HG03469 (cell line): ENCODE data around the gene ARID5A.
A peak's percentile ranks its signal among the peaks of the same experiment; 100 is the strongest.

Experiments
- ATAC-seq: cut with Tn5 transposase; IDR thresholded peaks from one replicate; pipeline ENCODE4 v1.9.1; 2021; ENCODE audit warnings: mild to moderate bottlenecking, moderate library complexity, moderate number of reproducible peaks; ENCODE audit not compliant: unreplicated experiment

ARID5A gene

DNA sequence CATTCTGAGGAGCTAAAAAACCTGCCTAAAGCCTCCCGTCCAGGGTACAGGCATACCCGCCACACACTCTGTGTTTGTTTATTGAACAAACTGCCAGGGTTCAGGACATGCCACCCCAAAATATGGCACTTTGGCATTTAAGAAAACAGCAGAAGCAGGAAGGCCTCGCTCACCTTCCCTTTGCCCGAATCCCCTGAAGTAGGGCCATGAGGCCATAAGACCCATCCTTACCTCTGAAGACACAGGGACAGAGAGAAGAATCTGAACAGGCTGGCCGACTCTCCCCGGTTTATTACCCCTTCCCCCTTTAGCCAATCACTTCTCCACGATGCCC lies 29.7 kb upstream of the ARID5A start:
- no peak for ATAC-seq

DNA sequence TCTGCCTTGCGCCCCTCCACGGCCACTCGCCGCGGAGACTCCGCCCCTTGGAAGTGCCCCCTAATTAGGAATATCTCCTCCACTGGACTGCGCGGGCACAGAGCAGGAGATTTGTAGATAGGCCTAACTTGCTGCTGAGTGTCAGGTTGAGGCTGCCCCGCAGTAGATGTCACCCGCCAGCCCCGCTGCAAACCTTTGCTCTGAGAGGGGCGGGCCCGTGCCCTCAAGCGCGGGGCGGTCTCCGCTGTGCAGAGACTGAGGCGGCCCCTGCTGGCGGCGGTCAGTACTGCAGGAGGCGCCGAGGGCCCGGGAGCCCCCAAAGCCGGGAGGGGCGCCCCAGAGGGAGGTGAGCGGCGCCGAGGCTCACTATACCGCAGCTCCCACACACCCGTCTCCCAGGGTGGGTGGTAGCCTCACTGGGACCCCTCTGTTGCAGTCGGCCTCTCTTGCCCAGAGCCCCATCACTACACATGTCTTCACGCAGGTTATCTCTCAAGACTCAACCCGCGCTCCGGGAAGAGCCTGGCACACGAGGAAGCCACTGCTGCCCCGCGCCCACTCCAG lies 28.5 kb upstream of the ARID5A start:
- ATAC-seq = peak; percentile 32

DNA sequence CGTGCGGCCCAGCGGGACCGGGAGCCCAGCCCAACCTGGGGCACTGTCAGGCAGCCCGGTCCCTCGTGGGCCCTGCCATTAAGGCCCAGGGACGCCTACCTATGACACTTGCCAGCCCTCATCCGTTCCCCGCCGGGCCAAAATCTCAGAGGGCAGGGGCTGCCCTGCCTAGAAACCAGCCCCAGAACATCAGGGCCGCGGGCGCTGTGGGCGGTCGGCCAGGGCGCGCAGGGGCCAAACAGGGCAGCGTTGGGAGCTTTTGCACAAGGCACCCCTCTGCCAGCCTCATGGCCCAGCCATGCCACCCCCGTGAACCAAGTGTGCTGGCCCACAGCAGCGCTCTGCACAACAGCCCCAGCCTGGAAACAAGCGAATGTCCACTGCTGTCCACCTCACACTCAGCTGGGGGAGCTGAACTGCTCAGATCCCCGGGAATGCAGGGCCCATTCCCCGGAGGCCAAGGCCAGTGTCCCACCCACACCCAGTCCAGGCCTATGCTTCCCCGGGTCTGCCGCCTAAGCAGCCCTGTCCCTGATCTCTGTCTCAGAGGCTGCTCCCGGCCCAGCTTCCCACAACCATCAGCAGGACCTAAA lies 27.9 kb upstream of the ARID5A start:
- no peak for ATAC-seq

DNA sequence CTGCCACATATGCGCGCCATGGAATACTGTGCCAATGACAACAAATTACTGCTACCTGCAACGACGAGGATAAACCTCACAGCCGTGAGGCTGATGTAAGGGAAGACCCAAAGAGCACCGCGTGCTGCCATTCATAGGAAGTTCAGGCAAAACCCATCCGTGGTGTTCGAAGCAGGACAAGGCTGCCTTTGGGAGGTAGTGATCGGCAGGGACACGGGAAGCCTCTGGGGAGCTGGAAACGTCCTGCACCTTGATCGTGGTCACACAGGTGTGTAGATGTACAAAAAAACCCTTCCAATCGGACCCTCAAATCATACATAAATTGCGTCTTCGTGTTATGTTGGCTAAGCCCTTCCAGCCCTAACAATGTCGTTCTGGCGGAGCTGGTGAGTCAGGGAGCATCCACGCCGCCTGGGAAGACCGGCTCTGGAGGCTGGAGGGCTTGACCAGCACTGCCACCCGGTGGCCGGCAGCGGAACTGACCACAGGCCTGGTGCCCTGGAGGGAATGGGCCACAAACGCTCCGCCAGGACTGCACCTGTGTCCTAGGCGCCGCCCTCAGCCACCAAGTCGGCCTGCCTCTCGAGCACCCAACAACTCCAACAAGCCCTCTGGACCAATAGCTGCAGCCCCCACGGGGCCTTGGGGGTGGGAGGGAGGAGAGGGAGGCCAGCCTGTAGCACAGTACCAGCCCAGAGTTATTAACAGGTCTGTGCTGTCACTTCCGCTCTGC lies 27.3 kb upstream of the ARID5A start:
- ATAC-seq = no peak

DNA sequence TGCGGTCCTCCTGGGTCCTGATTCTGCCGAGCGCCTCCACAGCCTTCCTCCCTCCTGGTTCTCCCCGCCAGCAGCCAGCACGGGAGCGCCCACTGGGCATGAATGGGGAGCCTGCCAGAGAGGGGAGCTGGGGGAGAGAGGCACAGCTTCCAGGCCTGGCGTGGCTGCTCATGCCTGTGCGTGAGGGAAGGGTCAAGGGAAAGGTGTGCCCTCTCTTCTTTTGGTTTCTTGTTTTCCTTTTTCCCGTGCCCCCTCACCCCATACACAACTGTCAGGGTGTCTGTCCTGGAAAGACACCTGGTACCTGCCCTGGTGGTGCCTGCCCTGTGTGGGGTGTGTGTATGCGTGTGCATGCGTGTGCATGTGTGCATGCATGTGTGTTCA lies 26.7 kb upstream of the ARID5A start:
- ATAC-seq = no peak

DNA sequence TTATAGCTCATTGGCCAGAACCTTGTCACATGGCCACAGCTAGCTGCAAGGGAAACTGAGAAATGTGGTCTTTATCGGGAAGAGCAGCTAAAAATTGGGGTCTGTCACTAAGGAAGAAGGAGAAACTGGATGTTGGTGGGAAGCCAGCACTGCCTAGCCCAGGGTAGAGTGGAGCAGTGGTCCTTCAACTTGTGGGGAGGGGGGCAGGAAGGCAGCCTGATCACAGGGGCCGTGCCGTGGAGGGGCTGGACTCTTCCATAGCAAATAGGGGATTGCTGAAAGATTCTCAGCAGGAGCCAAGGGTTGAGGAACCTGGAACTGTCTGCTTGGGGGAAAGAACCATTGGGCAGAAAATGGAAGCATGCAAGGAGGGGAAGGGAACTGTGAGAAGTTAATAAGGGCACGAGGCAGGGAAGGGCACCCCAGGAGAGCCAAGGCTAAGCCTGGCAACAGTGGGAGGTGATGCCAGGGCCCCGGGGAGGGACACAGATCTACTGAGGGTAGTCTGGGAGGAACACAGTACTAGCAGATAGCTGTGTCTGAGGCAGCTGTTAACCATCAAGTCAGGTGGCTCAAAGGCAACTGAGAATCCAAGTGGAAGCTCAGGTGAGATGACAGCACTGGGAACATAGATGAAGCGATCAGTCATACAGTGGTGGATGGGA lies 25.5 kb upstream of the ARID5A start:
- no peak for ATAC-seq

DNA sequence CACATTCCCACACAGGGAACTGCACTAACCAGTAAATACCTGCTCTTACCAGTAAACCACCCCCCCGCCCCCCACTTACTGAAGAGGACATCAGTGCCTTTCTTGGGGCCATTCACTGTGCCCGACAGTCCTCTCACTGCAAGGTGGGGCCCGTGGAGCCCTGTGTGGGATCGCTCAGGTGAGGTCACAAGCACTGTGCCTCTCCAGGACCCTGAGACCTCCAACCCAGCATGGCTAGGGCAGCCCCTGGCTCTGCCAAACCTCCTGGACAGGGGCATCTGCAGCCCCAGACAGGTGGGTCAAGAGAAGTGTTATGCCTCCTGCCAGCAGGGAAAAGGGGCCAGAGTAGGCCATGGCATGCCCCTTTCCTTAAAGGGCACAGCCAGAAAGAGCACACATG lies 24.7 kb upstream of the ARID5A start:
- ATAC-seq = no peak

DNA sequence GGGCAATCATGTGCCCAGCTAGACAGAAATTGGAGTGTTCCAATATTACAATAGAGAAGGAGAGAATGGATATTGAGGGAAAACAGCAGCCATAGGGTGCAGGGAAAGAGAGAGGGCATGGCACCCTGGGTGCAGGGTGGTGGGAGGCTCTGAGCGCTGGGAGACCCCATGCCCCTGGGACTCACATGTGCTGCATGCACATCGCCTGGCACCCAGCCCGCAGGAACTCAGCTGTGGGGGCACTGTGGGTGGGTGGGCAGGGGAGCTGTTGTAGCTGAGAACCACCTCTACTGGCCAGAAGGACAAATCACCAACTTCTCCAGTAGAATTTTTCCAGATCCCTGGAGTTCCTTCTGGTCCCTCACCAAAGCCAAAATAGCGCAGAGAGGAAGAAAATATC lies 24.2 kb upstream of the ARID5A start:
- ATAC-seq = no peak

DNA sequence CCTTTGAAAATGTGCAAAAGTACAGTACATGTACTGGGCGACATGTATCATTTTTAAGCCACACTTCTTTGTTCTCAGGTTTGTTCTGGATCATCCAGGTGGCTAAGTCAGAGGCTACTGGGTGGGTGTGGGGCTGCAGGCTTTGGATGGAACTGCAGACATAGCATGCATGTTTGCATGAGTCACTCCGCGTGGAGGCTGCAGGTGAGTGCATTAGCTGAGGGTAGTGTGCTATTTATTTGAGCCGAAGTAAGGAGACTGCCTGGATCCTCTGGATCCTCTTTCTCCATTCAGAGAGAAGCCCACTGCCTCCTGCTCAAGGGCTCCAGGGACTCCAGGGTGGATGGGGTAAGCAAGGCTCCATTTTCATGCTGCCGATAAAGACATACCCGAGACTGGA lies 22.0 kb upstream of the ARID5A start:
- ATAC-seq = no peak

DNA sequence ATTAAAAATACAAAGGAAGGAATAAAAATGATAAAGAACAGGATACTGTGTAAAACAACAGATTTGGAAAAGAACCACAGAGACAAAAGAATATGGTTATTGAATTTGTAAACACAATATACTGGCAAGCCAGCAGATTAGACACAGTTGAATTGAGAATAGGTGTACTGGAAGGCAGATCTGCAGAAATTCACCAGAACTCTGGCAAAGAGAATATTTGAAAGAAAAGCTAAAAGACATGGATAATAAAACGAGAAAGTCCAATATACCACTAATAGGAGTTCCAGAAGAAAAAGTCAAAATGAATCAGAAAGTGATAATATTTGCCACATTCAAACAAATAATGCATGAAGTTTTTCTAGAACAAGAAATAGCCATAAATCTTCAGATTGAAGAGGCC lies 19.5 kb upstream of the ARID5A start:
- no peak for ATAC-seq

DNA sequence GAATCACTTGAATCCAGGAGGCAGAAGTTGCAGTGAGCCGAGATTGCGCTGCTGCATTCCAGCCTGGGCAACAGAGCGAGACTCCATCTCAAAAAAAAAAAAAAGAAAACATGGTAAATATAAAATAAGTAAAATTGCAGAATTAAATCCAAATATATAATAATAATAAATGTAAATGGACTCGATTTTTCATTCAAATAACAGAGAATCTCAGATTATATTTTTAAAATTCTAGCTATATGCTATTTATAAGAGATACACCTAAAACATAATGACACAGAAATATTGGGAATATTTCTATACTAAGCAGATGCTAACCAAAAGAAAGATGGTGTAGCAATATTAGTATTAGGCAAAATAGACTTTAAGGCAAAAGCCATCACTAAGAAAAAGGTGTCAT lies 16.3 kb upstream of the ARID5A start:
- no peak for ATAC-seq

DNA sequence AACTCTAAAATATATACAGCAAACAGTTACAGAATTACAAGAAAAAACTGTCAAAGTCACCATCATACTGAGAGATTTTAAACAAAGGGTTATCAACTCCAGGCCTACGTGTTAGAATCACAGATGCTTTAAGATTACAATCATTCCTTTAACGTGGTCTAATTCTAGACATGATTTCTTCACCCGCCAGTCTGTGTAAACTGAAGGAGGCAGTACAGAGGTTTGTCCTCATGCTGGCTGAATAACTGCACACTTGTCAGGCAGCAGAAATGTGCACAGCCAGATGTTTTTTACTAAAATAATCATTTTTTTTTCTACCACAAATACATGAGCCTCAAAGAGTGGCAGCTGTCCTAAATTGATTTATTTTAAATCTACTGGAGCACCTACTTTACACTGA lies 15.9 kb upstream of the ARID5A start:
- no peak for ATAC-seq

DNA sequence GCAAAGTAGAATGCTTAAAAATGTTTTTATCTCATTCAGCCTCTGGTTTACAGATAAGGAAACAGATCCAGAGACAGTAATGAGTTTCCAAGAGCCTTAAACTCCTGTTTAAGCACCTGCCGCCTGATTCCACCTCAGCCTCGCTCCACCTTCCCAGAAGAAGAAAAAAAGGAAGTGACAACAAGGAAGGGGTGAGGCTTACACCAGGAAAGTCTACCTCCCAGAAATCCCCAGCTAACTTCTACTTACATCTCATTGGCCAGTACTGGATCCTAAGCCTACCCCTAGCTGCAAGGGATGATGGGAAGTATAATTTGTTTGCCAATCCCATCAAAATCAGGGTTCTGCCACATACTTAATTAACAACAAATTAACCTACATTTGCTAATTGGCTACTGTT lies 15.3 kb upstream of the ARID5A start:
- no peak for ATAC-seq

DNA sequence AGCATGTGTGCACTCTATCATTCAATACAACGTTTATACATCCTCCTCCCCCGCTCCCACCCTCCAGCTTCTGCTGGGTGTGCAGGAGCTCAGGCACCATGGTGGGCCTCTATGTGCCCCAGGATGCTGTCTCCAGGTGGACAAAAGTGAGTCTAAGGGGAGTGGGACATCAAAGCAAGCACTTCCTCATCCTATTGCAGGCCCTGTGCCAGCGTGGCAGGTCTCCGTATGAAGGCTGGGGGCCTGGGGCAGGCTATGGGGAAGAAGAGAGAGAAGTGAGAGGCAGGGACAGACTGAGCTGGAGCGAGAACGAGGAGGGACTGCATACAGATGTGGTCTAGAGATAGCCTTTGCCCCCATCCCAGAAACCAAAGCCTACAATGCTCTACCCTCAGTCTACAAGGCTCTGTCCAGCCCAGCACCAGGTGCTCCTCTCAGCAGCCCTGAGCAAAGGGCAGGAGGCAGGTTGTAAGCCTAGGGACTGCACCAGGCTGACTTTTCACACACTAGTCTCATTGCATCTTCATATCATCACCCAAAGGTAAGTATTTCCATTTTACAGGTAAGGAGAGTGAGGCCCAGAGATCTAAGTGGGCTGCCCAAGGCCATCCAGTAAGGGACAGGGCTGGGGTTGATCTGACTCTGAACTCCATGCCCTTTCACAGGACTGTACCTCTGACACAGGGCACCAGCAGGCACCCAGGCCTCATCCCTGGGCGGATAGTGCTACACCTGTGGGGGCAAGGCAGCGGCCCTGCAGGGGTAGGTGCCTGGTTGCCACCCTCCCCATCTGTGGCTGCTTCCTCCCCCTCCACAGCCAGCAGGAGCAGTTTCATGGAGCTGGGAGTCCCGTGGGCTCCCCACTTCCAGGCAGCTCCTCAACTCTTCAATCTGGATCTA lies 14.0 kb upstream of the ARID5A start:
- ATAC-seq = no peak

DNA sequence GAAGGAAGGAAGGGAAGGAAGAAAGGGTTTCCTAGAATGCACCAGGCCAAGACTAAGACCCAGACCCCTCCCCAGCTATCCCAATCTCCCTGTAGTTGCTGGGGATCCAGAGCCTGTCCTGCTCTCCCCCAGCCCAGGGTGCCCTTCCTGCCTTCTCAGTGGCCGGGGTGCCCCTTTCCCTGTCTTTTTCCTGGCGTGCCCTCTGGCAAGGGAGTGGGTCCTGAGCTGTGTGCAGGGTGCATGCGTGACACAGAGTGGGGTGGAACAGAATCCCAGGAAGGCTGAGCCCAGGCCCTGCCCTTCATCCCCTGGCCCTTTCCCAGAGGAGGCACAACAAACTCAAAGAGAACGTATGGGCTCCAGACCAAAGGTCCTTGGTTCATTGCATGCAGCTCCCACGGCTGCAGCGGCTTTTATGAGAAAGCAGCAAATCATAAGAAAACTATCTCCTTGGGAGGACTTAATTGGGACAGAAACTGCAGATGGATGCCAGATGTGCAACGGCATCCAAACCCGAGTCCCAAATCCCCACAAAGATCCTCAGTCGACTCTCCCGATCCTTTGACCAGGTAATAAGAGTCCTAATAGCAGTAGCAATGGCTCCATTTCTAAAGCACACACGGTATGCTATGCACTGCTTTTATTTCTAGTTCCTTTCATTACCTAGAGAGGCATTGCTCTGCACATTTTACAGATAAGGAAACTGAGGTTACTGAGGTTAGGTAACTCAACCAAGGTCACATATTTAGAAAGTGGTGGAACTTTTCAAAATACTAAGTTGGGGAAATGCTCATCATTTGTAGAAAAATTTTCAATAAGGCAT lies 12.7 kb upstream of the ARID5A start:
- no peak for ATAC-seq

DNA sequence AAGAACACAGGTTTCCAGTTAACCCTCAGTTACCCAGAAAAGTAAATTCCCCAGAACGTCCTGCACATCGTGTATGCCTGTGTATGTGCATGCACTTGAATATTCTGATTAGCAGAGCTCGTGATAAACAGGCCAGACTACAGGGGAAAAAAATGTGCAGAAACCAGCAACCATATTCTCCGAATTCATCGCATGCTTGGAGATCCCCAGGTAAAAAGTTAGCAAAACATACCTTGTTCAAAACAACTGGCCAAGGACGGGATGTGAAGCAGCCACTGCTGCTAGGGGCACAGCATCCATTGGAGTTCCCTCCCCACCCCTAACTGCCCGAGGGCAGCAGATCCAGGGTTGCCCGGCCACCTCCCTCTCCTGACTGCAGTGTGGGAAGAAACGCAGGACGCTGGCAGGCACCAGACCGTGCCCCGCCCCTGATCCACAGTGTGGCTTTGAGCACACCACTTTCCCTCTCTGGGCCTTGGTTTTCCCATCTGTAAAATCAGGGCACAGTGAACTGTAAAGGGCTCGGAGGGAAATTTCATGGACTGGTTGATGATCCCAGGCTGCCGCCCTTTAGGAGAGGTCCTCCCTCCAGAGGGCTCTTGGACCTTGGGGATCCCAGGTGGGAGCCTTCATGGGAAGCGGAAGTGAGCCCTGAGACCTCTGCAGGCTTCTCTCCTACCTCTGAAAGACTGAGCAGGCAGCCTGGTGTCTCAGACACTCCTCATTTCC lies 11.9 kb upstream of the ARID5A start:
- no peak for ATAC-seq

DNA sequence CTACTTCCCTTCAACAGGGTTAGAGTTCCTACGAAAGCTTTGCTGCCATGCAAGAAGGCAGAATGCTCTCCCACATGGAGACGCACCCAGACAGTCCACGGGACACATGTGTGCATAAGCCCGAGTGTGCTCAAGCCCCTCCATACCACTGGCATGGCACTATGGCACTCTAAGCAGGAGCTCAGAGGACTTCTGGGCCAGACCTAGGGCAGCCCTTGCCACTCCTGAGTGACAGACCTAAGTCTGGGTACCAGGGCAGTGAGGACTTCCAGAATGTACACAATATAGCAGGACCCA lies 11.4 kb upstream of the ARID5A start:
- ATAC-seq = no peak

DNA sequence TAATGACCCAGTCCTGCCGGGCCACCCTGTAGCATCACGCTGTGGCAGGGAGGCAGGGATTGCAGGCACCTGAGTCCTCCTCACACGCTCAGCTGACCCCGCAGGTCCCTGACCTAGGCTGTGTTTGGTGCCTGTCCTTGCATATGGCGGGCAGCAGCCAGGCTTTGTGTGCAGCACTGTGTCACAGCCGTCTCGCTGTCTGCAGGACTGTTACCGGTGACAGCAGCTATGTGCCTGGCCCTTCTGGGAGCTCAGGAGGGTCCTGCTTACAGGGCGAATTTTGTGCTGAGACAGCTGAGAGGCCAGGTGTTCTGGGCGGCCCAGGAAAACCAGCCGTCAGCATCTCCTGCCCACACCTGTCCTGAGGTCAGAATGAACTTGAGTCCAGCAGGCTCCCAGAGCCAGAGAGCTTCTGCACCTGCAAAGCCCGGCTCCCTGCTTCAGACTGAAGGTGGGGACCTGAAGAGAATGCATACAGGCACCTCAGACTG lies 10.4 kb upstream of the ARID5A start:
- no peak for ATAC-seq

DNA sequence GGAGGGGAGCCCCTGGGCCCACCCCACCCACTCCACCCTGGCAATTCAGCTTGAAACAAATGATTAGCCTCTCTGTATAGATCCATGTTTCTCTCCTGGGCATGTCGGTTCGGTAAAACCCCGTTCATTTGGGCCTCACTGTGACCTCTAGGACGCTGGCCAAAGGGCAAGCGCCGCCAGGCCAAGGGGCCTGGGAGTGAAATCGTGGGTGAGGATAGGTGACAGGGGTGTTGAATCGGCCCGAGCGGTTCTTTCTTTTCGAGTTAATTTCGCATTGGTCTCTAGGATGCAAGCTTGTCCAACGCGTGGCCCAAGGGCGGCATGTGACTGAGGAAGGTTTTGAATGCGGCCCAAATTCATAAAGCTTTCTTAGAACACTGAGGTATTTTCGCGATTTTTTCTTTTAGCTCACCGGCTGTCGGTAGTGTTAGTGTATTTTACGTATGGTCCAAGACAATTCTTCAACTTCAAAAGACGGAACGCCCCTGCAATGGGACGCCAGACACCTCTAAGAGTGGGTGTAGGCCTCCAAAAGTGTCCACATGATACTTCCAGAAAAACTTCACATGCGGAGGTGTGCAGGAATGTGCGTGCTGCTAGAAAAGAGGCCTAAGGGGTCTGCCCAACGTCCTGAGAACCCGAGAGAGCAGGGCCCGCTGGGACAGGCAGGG lies 9.8 kb upstream of the ARID5A start:
- ATAC-seq = no peak
